HUES6 (cell line): ENCODE data around the gene ANKRD36C.
"Not testable (repeated sequence)": the region's sequence is repeated elsewhere in the genome, so short reads cannot be mapped to it uniquely, and the experiment has no call there.

Experiments used
- H3K27ac ChIP-seq: 2 replicates; pipeline ENCODE4 v1.7.0; 2013; ENCODE audit warnings: low read depth, mild to moderate bottlenecking, low read length, inconsistent platforms
- H3K27me3 ChIP-seq: 2 replicates; pipeline ENCODE4 v1.6.1; 2013; ENCODE audit warnings: low read length; ENCODE audit not compliant: control insufficient read depth, insufficient read depth
- H3K36me3 ChIP-seq: 2 replicates; pipeline ENCODE4 v1.6.1; 2013; ENCODE audit warnings: low read length; ENCODE audit not compliant: control insufficient read depth, insufficient read depth
- H3K4me1 ChIP-seq: 2 replicates; pipeline ENCODE4 v1.6.1; 2013; ENCODE audit warnings: low read length; ENCODE audit not compliant: control insufficient read depth, insufficient read depth
- H3K4me3 ChIP-seq: 2 replicates; pipeline ENCODE4 v1.5.1; 2013; ENCODE audit warnings: low read depth, low read length
- H3K9ac ChIP-seq: one replicate; pipeline ENCODE4 v1.6.1; 2013; ENCODE audit warnings: mild to moderate bottlenecking, low read length
- H3K9me3 ChIP-seq: 2 replicates; pipeline ENCODE4 v1.6.1; 2013; ENCODE audit warnings: low read depth, low read length; ENCODE audit not compliant: control insufficient read depth, insufficient read depth

The ANKRD36C gene

GRCh38 chr2:95790180-95790579 lies 201.4 kb downstream of the ANKRD36C start:
- H3K27ac ChIP-seq, H3K9me3 ChIP-seq, H3K36me3 ChIP-seq, H3K4me3 ChIP-seq, H3K27me3 ChIP-seq, H3K4me1 ChIP-seq, H3K9ac ChIP-seq: not testable (repeated sequence)

GRCh38 chr2:95789385-95789784 lies 202.2 kb downstream of the ANKRD36C start:
- not testable (repeated sequence) for H3K9ac ChIP-seq, H3K27ac ChIP-seq, H3K27me3 ChIP-seq, H3K4me3 ChIP-seq, H3K36me3 ChIP-seq, H3K4me1 ChIP-seq, H3K9me3 ChIP-seq

- H3K4me1 ChIP-seq, H3K4me3 ChIP-seq, H3K9ac ChIP-seq, H3K9me3 ChIP-seq, H3K36me3 ChIP-seq, H3K27me3 ChIP-seq, H3K27ac ChIP-seq: not testable (repeated sequence)
Measured at GRCh38 chr2:95788642-95789041, 203.0 kb downstream of the ANKRD36C start.
